ENCODE measurements around the gene STIP1. TPM values are rescaled to one million over a fixed set of nuclear protein-coding genes. Genes with fewer than 3 reads are reported as not detected.

The STIP1 gene
- total RNA-seq, 1 donor from 2014 or later, result 125 TPM

DNA sequence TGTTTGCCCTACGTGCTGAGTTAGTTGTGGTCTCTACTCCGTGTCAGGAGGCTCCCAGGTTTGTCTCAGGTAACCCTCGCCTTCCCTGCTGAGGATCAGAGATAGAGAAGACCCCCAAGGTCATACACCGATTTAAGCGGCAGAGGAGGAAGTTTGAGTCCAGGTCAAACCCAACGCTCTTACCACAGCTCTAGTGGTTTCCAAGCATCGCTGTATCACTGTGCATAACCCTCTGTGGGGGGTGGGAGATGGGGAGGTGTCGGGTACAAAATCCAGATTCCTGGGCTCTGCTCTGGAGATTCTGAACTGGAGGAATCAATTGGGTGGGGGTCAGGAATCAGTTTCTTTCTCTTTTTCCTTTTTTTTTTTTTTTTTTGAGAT, 45.0 kb downstream of the STIP1 start:
- TF ChIP-seq, protein P1, sequence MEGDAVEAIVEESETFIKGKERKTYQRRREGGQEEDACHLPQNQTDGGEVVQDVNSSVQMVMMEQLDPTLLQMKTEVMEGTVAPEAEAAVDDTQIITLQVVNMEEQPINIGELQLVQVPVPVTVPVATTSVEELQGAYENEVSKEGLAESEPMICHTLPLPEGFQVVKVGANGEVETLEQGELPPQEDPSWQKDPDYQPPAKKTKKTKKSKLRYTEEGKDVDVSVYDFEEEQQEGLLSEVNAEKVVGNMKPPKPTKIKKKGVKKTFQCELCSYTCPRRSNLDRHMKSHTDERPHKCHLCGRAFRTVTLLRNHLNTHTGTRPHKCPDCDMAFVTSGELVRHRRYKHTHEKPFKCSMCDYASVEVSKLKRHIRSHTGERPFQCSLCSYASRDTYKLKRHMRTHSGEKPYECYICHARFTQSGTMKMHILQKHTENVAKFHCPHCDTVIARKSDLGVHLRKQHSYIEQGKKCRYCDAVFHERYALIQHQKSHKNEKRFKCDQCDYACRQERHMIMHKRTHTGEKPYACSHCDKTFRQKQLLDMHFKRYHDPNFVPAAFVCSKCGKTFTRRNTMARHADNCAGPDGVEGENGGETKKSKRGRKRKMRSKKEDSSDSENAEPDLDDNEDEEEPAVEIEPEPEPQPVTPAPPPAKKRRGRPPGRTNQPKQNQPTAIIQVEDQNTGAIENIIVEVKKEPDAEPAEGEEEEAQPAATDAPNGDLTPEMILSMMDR (IDR thresholded peaks at IDR 0.05), result no peak
- Histone ChIP-seq H3K4me1 (peaks cover 69% of the 10 kb centered on the region), H3K27me3 (ENCODE audit: low read depth) (no peaks in the 10 kb centered on the region), H3K27ac (peak overlapping the region; percentile 86), H3K9me3 (no peaks in the 10 kb centered on the region), H3K36me3 (no peaks in the 10 kb centered on the region), H3K4me3 (peak overlapping the region; percentile 69)
- ATAC-seq, result no peak
- intact Hi-C loops (cut with DNase I), result no loop called here
- DNase-seq, result no peak

DNA sequence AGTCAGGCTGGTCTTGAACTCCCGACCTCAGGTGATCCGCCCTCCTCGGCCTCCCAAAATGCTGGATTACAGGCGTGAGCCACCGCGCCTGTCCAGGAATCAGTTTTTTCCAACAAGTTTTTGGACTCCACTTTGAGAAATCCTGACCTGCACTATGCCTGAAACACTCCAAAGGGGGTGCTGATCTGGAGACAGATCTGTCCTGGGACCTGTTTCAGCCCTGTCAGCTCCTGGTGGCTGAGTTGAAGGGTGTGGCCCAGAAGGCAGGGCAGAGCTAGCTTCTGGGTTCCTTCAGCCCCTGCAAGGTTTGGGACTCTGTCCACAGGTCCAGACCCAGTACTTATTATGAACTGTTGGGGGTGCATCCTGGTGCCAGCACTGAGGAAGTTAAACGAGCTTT, 45.6 kb downstream of the STIP1 start:
- no peaks in the 10 kb centered on the region for H3K9me3 ChIP-seq
- TF ChIP-seq, protein P1 (IDR thresholded peaks at IDR 0.05), result no peak
- no peaks in the 10 kb centered on the region for H3K36me3 ChIP-seq
- H3K27me3 ChIP-seq (ENCODE audit: low read depth), result no peaks in the 10 kb centered on the region
- DNase-seq, result no peak
- peak overlapping the region; percentile 86 for H3K27ac ChIP-seq
- H3K4me1 ChIP-seq, result peaks cover 69% of the 10 kb centered on the region
- ATAC-seq, result no peak
- H3K4me3 ChIP-seq, result no peak overlapping the region
- intact Hi-C loops (cut with DNase I), result no loop called here

DNA sequence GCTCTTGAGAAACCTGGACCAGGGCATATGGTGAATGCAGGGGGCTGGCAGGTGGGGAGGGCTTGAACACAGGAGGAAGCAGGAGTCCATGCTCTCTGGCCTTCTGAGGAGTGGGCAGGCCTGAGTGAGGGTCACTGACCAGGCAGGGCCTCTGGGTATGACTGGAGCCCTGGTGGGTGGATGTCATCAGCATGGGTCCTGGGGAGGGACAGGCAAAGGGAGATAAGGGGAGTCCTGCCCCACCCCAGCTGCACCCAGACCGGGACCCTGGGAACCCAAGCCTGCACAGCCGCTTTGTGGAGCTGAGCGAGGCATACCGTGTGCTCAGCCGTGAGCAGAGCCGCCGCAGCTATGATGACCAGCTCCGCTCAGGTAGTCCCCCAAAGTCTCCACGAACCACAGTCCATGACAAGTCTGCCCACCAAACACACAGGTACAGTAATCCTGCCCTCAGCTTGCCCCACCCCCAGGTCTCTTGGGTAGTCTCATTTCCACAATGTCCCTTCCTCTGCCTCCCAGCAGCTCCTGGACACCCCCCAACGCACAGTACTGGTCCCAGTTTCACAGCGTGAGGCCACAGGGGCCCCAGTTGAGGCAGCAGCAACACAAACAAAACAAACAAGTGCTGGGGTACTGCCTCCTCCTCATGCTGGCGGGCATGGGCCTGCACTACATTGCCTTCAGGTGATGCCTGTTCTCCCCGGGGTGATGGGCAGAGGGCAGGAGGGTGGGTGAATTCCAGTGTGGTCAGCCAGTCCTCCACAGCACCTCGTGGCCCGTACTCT, 46.4 kb downstream of the STIP1 start:
- ATAC-seq (no peak), DNase-seq (no peak)
- no peaks in the 10 kb centered on the region for H3K27me3 ChIP-seq (ENCODE audit: low read depth)
- peaks cover 61% of the 10 kb centered on the region for H3K4me1 ChIP-seq
- H3K27ac ChIP-seq, result no peak overlapping the region
- H3K36me3 ChIP-seq, result peaks cover 4% of the 10 kb centered on the region
- TF ChIP-seq, protein P1 (IDR thresholded peaks at IDR 0.05), result no peak
- no peak overlapping the region for H3K4me3 ChIP-seq
- H3K9me3 ChIP-seq, result no peaks in the 10 kb centered on the region
- intact Hi-C loops (cut with DNase I), result no loop called here

DNA sequence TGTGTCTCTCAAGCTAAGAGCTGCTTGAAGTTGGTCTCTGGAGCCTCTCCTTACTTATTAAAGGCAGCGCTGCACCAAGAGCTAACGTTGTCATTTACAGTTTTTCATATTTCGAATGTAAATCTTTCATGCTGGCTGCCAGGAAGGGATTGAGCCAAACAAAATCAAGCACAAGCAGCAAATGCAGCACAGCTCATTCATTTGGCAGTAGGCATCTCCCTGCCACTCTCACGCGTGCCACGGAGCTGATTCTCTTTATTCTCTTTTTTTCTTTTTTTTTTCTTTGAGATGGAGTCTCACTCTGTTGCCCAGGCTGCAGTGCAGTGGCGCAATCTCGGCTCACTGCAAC, 47.0 kb downstream of the STIP1 start:
- Histone ChIP-seq H3K4me3 (no peak overlapping the region), H3K27ac (no peak overlapping the region), H3K36me3 (peaks cover 10% of the 10 kb centered on the region), H3K27me3 (ENCODE audit: low read depth) (no peaks in the 10 kb centered on the region), H3K4me1 (peaks cover 59% of the 10 kb centered on the region), H3K9me3 (no peaks in the 10 kb centered on the region)
- intact Hi-C loops (cut with DNase I), result no loop called here
- ATAC-seq (no peak), DNase-seq (no peak)
- TF ChIP-seq, protein P1 (IDR thresholded peaks at IDR 0.05), result no peak

DNA sequence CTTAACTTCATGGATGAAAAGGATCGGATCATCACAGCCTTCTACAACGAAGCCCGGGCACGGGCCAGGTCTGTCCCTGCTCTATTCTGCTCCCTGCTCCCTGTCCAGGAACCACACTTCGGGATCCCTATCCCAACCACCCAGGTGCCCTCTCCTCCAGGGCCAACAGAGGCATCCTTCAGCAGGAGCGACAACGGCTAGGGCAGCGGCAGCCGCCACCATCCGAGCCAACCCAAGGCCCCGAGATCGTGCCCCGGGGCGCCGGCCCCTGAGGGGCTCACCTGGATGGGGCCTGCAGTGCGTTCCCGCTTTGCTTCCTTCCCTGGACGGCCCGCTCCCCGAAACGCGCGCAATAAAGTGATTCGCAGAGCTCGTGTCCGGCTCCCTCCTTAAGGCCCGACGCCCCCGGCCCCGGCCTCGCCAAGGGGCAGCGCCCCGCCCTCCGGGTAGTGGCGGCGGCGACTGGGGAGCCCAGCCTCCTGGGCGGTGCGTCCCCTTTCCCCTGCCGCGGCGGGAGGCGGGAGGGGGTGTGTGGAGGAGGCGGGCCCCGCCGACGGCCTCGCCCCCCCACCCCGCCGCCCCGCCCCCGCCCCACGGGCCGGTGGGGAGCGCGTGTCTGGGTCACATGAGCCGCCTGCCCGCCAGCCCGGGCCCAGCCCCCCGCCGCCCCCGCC, 48.1 kb downstream of the STIP1 start, which contains the start of gene VEGFB:
Gene VEGFB, plus strand, starts transcription at position 672 of the 674 bp plus-strand sequence. CDS start 250 bp downstream, outside the sequence.
- Histone ChIP-seq H3K27ac (peak within 1 kb of the TSS; percentile 75), H3K9me3 (no peaks in the 10 kb centered on the region), H3K27me3 (ENCODE audit: low read depth) (no peaks in the 10 kb centered on the region), H3K4me3 (peak within 1 kb of the TSS; percentile 76), H3K4me1 (peaks cover 69% of the 10 kb centered on the region), H3K36me3 (peaks cover 19% of the 10 kb centered on the region)
- intact Hi-C loops (cut with DNase I), result no loop called here
- TF ChIP-seq, protein P1 (IDR thresholded peaks at IDR 0.05), result no peak
- ATAC-seq (peak; percentile 68 to 73), DNase-seq (peak; percentile 79)
